AML-193 (cell line): Measurements from ENCODE around the gene AQP11.
"Not testable (repeated sequence)": the region's sequence is repeated elsewhere in the genome, so short reads cannot be mapped to it uniquely, and the experiment has no call there.

ENCODE experiments used
- DNase-seq, 2 experiments: peaks; one replicate each; lab custom pipeline; 2025; lab: John Stamatoyannopoulos, UW

The AQP11 gene

GRCh38 chr11:77589521-77590193 lies at the start of gene AQP11:
Gene AQP11 (plus strand): TSS chr11:77589953. CDS start chr11:77589993, 40 bp downstream.
- DNase-seq, result peak; percentile 59 to 64

- no peak for DNase-seq
Measured at GRCh38 chr11:77542296-77542695, 47.5 kb upstream of the AQP11 start.

DNA sequence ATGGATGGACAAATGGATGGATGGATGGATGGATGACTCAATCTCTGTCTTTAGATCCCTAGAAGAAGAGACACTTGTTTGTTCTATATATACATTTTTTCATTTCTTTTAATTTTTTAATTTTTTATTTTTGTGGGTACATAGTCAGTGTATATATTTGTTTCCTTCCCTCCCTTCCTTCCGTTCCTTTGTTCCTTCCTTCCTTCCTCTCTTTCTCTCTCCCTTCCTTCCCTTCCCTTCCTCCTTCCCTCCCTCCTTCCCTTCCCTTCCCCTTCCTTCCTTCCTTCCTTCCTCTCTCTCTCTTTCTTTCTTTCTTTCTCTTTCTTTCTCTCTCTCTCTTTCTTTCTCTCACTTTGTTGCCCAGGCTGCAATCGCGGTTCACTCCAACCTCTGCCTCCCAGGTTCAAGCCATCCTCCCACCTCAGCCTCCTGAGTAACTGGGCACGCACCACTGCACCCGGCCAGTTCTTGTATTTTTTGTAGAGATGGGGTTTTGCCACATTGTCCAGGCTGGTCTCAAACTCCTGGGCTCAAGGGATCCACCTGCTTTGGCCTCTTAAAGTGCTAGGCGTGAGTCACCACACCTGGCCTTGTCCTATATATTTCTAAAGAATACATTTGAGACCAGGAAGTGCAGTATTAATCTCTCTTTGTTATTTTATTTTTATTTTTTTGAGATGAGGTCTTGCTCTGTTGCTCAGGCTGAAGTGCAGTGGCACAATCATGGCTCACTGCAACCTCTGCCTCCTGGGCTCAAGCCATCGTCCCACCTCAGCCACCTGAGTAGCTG lies 42.5 kb upstream of the AQP11 start:
- no peak for DNase-seq

DNA sequence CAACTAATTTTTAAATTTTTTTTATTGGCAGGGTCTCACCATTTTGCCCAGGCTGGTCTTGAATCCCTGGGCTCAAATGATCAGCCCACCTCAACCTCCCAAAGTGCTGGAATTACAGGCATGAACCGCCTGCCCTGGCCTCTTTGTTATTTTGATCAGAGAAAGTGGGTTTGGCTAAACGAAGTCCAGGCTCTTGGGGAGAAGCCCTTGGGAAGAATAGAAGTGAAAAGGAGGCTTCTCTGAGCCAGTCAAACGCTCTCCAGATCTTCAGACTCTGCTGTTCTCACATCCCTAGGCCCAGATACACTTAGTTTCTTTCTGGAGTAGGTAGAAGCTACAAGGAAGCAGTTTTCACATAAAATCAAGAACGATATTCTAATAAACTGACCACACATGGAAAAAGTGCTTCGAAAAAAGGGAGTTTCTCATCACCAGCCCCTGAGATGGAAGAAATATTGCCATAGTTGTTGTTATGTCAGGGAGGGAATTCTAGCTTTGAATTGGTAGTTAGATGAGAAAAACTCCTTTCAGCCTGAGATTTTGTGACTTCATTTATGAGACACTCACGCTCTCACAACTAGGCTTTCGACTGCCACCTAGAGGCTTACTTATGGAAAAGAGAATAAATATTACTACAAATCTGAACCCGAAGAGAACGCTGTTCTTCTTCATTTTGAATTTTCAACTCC lies 41.7 kb upstream of the AQP11 start:
- DNase-seq, result peak; percentile 58 to 59

DNA sequence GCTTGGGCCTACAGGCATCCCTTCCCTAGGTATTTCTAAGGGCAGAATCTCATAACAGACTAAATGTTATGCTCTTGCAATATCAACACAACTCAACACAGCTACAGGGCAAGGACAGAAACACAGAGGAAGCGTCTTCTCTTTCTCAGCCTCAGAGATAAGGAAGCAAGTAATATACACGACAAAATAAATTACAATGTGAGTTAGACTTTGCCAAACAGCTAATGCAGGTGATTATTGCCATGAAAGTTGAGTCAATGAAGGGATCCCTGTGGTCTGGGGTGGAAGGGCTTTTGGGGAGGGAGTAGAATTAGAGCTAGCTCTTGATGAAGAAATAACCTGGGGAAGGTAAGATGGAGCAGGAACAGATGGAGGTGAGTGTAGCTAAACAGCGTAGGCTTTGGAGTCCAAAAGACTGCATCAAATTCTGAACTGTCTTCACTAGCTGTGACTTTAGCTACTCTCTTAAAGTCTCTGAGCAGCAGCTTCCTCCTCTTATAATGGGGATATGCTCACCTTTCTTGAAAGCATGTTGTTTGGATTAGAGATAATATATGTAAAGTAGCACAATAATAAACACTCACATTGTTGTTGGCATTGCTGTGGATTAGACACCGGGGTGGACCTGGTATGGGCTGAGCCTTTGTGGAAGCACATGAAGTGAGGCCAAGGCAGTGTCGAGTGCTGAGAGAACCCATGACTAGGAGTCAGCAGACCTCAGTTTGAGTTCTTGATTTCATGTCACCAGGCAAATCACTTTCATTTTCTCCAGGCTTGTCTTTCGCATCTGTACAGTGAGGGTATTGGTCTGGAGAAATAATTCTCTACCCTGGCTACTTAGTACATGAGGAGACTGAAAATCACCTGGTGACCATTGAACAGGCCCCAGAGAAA lies 41.0 kb upstream of the AQP11 start:
- DNase-seq, result no peak

- not testable (repeated sequence) for DNase-seq
Measured at GRCh38 chr11:77551426-77551825, 38.3 kb upstream of the AQP11 start.

GRCh38 chr11:77557553-77557952 lies 32.2 kb upstream of the AQP11 start:
- DNase-seq, result peak in 1 of 2 experiments; percentile 35

GRCh38 chr11:77558380-77558779 lies 31.4 kb upstream of the AQP11 start:
- DNase-seq, result no peak

- DNase-seq, result no peak
Measured at GRCh38 chr11:77559686-77560401, 29.9 kb upstream of the AQP11 start.

GRCh38 chr11:77560605-77561004 lies 29.1 kb upstream of the AQP11 start:
- no peak for DNase-seq

- DNase-seq, result no peak
Measured at GRCh38 chr11:77561257-77561656, 28.5 kb upstream of the AQP11 start.

DNA sequence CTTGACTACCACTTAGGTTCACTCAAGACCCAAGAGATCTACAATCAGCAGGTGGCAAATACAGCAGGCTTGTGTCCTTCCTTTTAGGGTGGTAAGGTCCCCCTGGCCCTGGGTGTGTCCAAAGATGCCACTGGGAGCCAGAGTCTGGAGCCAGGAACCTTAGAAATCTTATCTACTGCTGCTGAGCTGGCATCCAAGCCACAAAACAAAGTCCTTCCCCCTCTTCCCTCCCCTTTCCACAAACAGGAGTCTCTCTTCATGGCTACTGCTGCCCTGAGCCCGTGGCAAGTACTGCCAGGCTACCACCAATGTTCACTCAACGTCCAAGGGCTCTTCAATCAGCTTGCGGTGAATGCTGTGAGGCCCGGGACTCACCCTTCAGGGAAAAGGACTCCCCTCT lies 21.4 kb upstream of the AQP11 start:
- DNase-seq, result no peak

GRCh38 chr11:77568916-77569675 lies 20.7 kb upstream of the AQP11 start:
- no peak for DNase-seq

- no peak for DNase-seq
Measured at GRCh38 chr11:77569676-77570070, 20.1 kb upstream of the AQP11 start.

DNA sequence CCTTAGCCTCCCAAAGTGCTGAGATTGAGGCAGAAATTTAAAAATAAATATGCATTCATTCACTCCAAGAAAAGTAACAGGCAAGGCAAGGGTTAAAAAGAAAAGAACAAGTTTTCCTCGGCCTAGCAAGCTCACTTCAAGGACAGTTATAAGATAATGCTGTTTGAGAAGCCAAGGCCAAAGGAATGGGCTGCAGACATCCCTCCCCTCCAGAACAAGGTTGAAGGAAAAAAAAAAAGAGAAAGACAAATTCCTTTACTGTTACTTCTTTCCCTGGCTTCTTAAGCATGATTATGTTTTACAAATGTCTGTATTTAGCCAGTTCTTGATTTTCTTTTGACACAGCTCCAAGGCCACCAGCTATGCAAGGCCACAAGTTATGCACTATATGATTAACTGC lies 18.9 kb upstream of the AQP11 start:
- not testable (repeated sequence) for DNase-seq

DNA sequence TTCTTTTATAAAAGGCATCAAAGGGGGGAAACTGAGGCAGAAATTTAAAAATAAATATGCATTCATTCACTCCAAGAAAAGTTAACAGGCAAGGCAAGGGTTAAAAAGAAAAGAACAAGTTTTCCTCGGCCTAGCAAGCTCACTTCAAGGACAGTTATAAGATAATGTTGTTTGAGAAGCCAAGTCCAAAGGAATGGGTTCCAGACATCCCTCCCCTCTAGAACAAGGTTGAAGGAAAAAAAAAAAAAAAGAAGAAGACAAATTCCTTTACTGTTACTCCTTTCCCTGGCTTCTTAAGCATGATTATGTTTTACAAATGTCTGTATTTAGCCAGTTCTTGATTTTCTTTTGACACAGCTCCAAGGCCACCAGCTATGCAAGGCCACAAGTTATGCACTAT lies 14.3 kb upstream of the AQP11 start:
- DNase-seq, result not testable (repeated sequence)

DNA sequence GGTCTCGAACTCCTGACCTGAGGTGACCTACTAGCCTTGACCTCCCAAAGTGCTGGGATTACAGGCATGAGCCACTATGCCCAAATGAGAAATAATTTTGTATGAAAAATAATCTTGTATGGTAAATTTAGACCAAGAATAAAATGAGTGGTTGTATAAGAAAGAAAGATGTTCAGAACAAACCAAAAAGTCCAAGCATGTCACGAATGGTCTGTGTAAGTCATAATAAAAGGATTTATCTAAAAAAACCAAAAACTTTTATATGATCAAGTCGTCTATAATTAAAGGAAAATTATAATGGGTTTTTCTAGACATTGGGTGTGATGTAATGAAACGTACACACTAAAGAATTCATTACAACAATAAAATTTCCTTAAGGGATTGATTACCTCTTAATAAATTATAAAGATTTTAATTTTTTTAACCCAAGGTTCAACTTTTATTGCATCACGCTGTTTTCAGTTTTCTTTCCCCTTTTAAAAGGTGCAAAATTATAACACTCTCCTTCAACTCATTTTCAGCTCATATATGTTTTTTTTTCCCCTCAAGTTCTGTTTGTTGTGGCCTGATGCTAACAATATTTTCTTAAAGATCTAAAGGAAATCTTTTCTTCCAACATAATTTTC lies 8.9 kb upstream of the AQP11 start:
- DNase-seq, result no peak

- no peak for DNase-seq
Measured at GRCh38 chr11:77589181-77589520, 602 bp upstream of the AQP11 start.

DNA sequence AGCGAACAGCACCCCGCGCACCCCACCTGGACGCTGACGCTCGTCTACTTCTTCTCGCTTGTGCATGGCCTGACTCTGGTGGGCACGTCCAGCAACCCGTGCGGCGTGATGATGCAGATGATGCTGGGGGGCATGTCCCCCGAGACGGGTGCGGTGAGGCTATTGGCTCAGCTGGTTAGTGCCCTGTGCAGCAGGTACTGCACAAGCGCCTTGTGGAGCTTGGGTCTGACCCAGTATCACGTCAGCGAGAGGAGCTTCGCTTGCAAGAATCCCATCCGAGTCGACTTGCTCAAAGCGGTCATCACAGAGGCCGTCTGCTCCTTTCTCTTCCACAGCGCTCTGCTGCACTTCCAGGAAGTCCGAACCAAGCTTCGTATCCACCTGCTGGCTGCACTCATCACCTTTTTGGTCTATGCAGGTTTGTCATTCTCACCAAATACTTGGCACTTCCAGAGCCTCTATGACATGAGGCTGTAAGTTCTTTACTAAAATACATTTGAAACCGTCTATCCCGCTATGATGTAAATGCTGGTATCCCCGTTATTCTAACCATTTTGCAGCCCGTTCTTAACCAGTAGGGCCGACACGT lies 535 bp downstream of the AQP11 start:
- DNase-seq, result no peak

DNA sequence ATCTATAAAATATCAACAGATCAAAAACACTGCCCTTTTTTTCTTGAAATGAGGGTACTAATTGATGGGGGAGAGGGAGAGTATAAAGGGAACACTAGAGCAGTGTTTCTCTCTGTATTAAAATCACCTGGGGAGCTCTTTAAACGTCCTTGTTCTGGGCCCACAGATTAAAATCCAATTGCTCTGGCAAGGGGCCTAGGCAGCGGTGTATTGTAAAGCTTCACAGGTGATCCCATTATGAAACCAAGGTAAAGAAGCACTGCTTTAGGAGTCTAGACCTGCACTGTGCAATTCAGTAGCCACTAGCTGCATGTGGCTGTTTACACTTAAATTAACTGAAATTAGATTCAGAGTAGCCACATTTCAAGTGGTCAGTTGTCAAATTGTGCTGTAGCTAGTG lies 3.0 kb downstream of the AQP11 start:
- DNase-seq, result no peak
